Measurements from ENCODE around the gene SLC35F6. TPM values are rescaled to one million over a fixed set of nuclear protein-coding genes. Genes with fewer than 3 reads are reported as not detected.
"Not testable (repeated sequence)": the region's sequence is repeated elsewhere in the genome, so short reads cannot be mapped to it uniquely, and the experiment has no call there.

The SLC35F6 gene
- total RNA-seq, 1 donor from 2014 or later: 5.6 TPM

GRCh38 chr2:26792720-26793119 lies 28.6 kb downstream of the SLC35F6 start:
- Histone ChIP-seq H3K4me2 (peak overlapping the region; percentile 45), H3K4me3 (no peak overlapping the region), H3K9ac (no peak overlapping the region), H3F3A (ENCODE audit: low read depth) (peaks cover 46% of the 10 kb centered on the region), H3K27ac (peak overlapping the region; percentile 70), H3K79me2 (ENCODE audit: low read depth) (peaks cover 43% of the 10 kb centered on the region), H3K36me3 (peaks cover 15% of the 10 kb centered on the region), H3K27me3 (no peaks in the 10 kb centered on the region), H2AFZ (replicated peaks) (no peak overlapping the region), H4K20me1 (ENCODE audit: low read depth) (peaks cover 21% of the 10 kb centered on the region), H3K4me1 (peaks cover 33% of the 10 kb centered on the region), H3K9me3 (ENCODE audit: low read depth) (peaks cover 9% of the 10 kb centered on the region)
- Mint-ChIP-seq H3K4me1 (peaks cover 39% of the 10 kb centered on the region), H3K27me3 (ENCODE audit: insufficient read depth, low read depth) (peaks cover 4% of the 10 kb centered on the region), H3K36me3 (peaks cover 72% of the 10 kb centered on the region), H3K9me3 (peaks cover 26% of the 10 kb centered on the region), H3K27ac (peak overlapping the region; percentile 59), H3K4me3 (no peak overlapping the region)
- DNase-seq (ENCODE audit: low spot score): no peak
- TF ChIP-seq CTCF (IDR thresholded peaks at IDR 0.05) (no peak), EZH2 (IDR thresholded peaks at IDR 0.05) (no peak), EZH2phosphoT487 (IDR thresholded peaks at IDR 0.05) (no peak)

- Histone ChIP-seq H2AFZ (replicated peaks) (no peak overlapping the region), H3K9ac (no peak overlapping the region), H3F3A (ENCODE audit: low read depth) (peaks cover 46% of the 10 kb centered on the region), H3K27me3 (no peaks in the 10 kb centered on the region), H3K79me2 (ENCODE audit: low read depth) (peaks cover 35% of the 10 kb centered on the region), H3K27ac (peak overlapping the region; percentile 70), H3K36me3 (peaks cover 15% of the 10 kb centered on the region), H3K4me2 (no peak overlapping the region), H4K20me1 (ENCODE audit: low read depth) (peaks cover 16% of the 10 kb centered on the region), H3K4me3 (no peak overlapping the region), H3K9me3 (ENCODE audit: low read depth) (peaks cover 9% of the 10 kb centered on the region), H3K4me1 (peaks cover 31% of the 10 kb centered on the region)
- H3K9me3 Mint-ChIP-seq: peaks cover 23% of the 10 kb centered on the region
- no peak overlapping the region for H3K4me3 Mint-ChIP-seq
- H3K27ac Mint-ChIP-seq: peak overlapping the region; percentile 35
- peaks cover 68% of the 10 kb centered on the region for H3K36me3 Mint-ChIP-seq
- TF ChIP-seq CTCF (IDR thresholded peaks at IDR 0.05) (no peak), EZH2phosphoT487 (IDR thresholded peaks at IDR 0.05) (no peak), EZH2 (IDR thresholded peaks at IDR 0.05) (no peak)
- H3K27me3 Mint-ChIP-seq (ENCODE audit: insufficient read depth, low read depth): peaks cover 4% of the 10 kb centered on the region
- no peak for DNase-seq (ENCODE audit: low spot score)
- peaks cover 32% of the 10 kb centered on the region for H3K4me1 Mint-ChIP-seq
Observed at GRCh38 chr2:26793518-26793917, 29.4 kb downstream of the SLC35F6 start.

GRCh38 chr2:26795135-26795534 lies 31.1 kb downstream of the SLC35F6 start:
- not testable (repeated sequence) for H3K27me3 ChIP-seq; H3K9ac ChIP-seq; H3K9me3 ChIP-seq (ENCODE audit: low read depth); DNase-seq (ENCODE audit: low spot score); H3K4me3 Mint-ChIP-seq; H3K27ac ChIP-seq; H3K9me3 Mint-ChIP-seq; H3K27ac Mint-ChIP-seq; H2AFZ ChIP-seq (replicated peaks); H3K4me3 ChIP-seq; H3K4me2 ChIP-seq; H3K27me3 Mint-ChIP-seq (ENCODE audit: insufficient read depth, low read depth)
- Mint-ChIP-seq H3K36me3 (peaks cover 59% of the 10 kb centered on the region), H3K4me1 (peaks cover 26% of the 10 kb centered on the region)
- H4K20me1 ChIP-seq (ENCODE audit: low read depth): peaks cover 13% of the 10 kb centered on the region
- peaks cover 18% of the 10 kb centered on the region for H3K79me2 ChIP-seq (ENCODE audit: low read depth)
- H3K4me1 ChIP-seq: peaks cover 31% of the 10 kb centered on the region
- H3F3A ChIP-seq (ENCODE audit: low read depth): peaks cover 46% of the 10 kb centered on the region
- H3K36me3 ChIP-seq: peaks cover 11% of the 10 kb centered on the region

- Histone ChIP-seq H3K27ac (no peak overlapping the region), H3K9me3 (ENCODE audit: low read depth) (no peaks in the 10 kb centered on the region), H3F3A (ENCODE audit: low read depth) (peaks cover 14% of the 10 kb centered on the region), H3K4me3 (no peak overlapping the region), H3K9ac (no peak overlapping the region), H3K27me3 (no peaks in the 10 kb centered on the region), H3K79me2 (ENCODE audit: low read depth) (no peaks in the 10 kb centered on the region), H3K4me2 (no peak overlapping the region), H3K4me1 (no peaks in the 10 kb centered on the region), H2AFZ (replicated peaks) (no peak overlapping the region), H4K20me1 (ENCODE audit: low read depth) (peaks cover 7% of the 10 kb centered on the region), H3K36me3 (no peaks in the 10 kb centered on the region)
- Mint-ChIP-seq H3K36me3 (peaks cover 39% of the 10 kb centered on the region), H3K9me3 (no peaks in the 10 kb centered on the region), H3K27me3 (ENCODE audit: insufficient read depth, low read depth) (peaks cover 5% of the 10 kb centered on the region), H3K4me3 (no peak overlapping the region), H3K4me1 (peaks cover 4% of the 10 kb centered on the region), H3K27ac (no peak overlapping the region)
- DNase-seq (ENCODE audit: low spot score): no peak
- no peak for TF ChIP-seq CTCF (IDR thresholded peaks at IDR 0.05)
- no peak for TF ChIP-seq EZH2 (IDR thresholded peaks at IDR 0.05)
Observed at GRCh38 chr2:26801328-26801727, 37.2 kb downstream of the SLC35F6 start.
